ENCODE data around the gene HSBP1L1.

The HSBP1L1 gene

GRCh38 chr18:79971986-79972385 is 7.5 kb downstream of the HSBP1L1 start (continued):
- no peak for TF ChIP-seq ZNF549 (tag by site-specific recombination; IDR thresholded peaks at IDR 0.05)

- TF ChIP-seq WT1 (tag by site-specific recombination; IDR thresholded peaks at IDR 0.05) (no peak), BCL11B (tag by site-specific recombination; IDR thresholded peaks at IDR 0.05; ENCODE audit: low read depth) (no peak), YY2 (tag by site-specific recombination; IDR thresholded peaks at IDR 0.05) (no peak), ZNF121 (tag by site-specific recombination; IDR thresholded peaks at IDR 0.05) (no peak), INSM2 (tag by site-specific recombination; IDR thresholded peaks at IDR 0.05) (no peak), ZNF140 (tag by site-specific recombination; IDR thresholded peaks at IDR 0.05) (no peak), ZNF792 (tag by site-specific recombination; IDR thresholded peaks at IDR 0.05) (no peak), ZNF473 (tag by site-specific recombination; IDR thresholded peaks at IDR 0.05) (no peak), ZBTB48 (tag by site-specific recombination; IDR thresholded peaks at IDR 0.05) (no peak), ZNF19 (tag by site-specific recombination; IDR thresholded peaks at IDR 0.05; ENCODE audit: low read depth) (no peak), ZFP69B (tag by site-specific recombination; IDR thresholded peaks at IDR 0.05) (no peak), OSR2 (tag by site-specific recombination; IDR thresholded peaks at IDR 0.05) (no peak), ZSCAN23 (tag by site-specific recombination; IDR thresholded peaks at IDR 0.05) (no peak), ZNF488 (tag by site-specific recombination; IDR thresholded peaks at IDR 0.05) (no peak), ZNF391 (tag by site-specific recombination; IDR thresholded peaks at IDR 0.05; ENCODE audit: borderline replicate concordance, low read depth) (no peak), ZNF132 (tag by site-specific recombination; IDR thresholded peaks at IDR 0.05; ENCODE audit: borderline replicate concordance) (no peak), BCL6B (tag by site-specific recombination; IDR thresholded peaks at IDR 0.05) (no peak), ZNF341 (tag by site-specific recombination; IDR thresholded peaks at IDR 0.05; ENCODE audit: low read depth) (no peak), IKZF3 (tag by site-specific recombination; IDR thresholded peaks at IDR 0.05) (no peak)
- peaks cover 3% of the 10 kb centered on the region; the same call in 1 of the 2 replicates for H3K4me1 ChIP-seq (ENCODE audit: control insufficient read depth, insufficient read depth, low read length)
- no peak overlapping the region for H3K4me3 ChIP-seq (ENCODE audit: low read depth, low read length)
- peaks cover 37 to 72% of the 10 kb centered on the region in 2 experiments for H3K36me3 ChIP-seq (ENCODE audit: control insufficient read depth in 2 of 2, insufficient read depth in 1 of 2, low read length in 2 of 2)
- H3K27ac ChIP-seq (ENCODE audit: extremely low read depth, low read depth, low read length): no peak overlapping the region
- ChIA-PET POLR2A (no interaction called here), CTCF (interaction anchor here (0.6 kb wide), 1 partner anchor 176 kb away, joined by 3 read pairs; no protein-coding TSS in a partner anchor)
- H3K9me3 ChIP-seq (ENCODE audit: control insufficient read depth, insufficient read depth, low read depth, low read length): no peaks in the 10 kb centered on the region
Measured at GRCh38 chr18:79972720-79973119, 8.3 kb downstream of the HSBP1L1 start.

- ChIA-PET CTCF (no interaction called here), POLR2A (no interaction called here)
- H3K36me3 ChIP-seq (ENCODE audit: control insufficient read depth in 2 of 2, insufficient read depth in 1 of 2, low read length in 2 of 2): peaks cover 35 to 70% of the 10 kb centered on the region in 2 experiments
- no peak for TF ChIP-seq ZFP41 (tag by site-specific recombination; IDR thresholded peaks at IDR 0.05; ENCODE audit: borderline replicate concordance)
- TF ChIP-seq PRDM10 (tag by site-specific recombination; IDR thresholded peaks at IDR 0.05): no peak
- no peak for TF ChIP-seq KLF17 (tag by site-specific recombination; IDR thresholded peaks at IDR 0.05)
- no peak for TF ChIP-seq HOXA7 (CRISPR knock-in tag; IDR thresholded peaks at IDR 0.05; ENCODE audit: borderline replicate concordance)
- no peaks in the 10 kb centered on the region for H3K9me3 ChIP-seq (ENCODE audit: control insufficient read depth, insufficient read depth, low read depth, low read length)
- H3K4me3 ChIP-seq (ENCODE audit: low read depth, low read length): no peak overlapping the region
- H3K27ac ChIP-seq (ENCODE audit: extremely low read depth, low read depth, low read length): no peak overlapping the region
- peaks cover 6% of the 10 kb centered on the region for H3K4me1 ChIP-seq (ENCODE audit: control insufficient read depth, insufficient read depth, low read length)
Measured at GRCh38 chr18:79973517-79973916, 9.1 kb downstream of the HSBP1L1 start.

Data from HEK293 (cell line).